Measurements from ENCODE around the gene COQ7. TPM values are rescaled to one million over a fixed set of nuclear protein-coding genes. Genes with fewer than 3 reads are reported as not detected.

The COQ7 gene
- total RNA-seq, 1 experiment from 2014 or later = 49.5 TPM

DNA sequence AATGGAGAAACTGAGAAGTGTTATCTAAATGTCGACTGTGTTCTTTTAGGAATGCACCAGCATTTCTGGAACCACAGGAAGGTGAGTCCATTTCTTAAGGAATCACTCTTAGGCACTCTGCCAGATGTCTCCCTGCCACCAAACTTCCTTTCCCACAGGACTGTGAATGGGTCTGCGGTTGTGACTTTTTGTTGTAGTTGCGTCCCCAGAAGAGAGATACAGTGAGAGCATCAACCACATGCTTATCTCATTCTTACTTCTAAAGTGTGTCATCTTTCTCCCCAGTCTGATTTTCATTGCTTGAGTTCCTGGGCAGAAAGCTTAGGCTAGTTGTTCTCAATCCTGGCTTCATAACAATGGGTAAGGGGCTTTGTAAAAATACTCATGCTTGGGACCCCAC, 59.8 kb downstream of the COQ7 start:
- in situ Hi-C loops (cut with HindIII; ENCODE audit: low pct_unique_long_range_greater_than_20kb, low sequenced_read_pairs) = no loop called here
- DNase-seq (ENCODE audit: low read depth) = no peak

DNA sequence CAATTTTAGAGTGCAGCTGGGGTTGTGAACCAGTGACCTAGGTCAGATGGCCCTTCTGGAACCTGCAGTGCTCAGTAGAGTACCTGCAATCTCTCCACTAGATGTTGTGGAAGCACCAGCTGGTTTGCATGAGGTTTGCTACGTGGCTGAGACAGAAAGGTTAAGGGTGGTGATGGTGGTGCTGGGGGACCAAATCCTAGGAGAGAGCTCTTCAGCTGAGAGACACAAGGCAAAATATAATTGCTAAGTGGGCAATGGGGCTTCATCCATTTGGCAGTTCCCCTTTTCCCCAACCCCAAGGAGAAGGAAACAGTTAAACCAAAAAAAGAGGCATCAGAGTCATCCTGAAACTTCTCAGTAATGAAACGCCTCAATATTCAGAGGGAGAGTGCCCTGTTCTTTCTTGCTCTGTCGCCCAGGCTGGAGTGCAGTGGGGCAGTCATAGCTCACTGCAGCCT, 60.3 kb downstream of the COQ7 start:
- no peak for DNase-seq (ENCODE audit: low read depth)
- in situ Hi-C loops (cut with HindIII; ENCODE audit: low pct_unique_long_range_greater_than_20kb, low sequenced_read_pairs) = no loop called here

DNA sequence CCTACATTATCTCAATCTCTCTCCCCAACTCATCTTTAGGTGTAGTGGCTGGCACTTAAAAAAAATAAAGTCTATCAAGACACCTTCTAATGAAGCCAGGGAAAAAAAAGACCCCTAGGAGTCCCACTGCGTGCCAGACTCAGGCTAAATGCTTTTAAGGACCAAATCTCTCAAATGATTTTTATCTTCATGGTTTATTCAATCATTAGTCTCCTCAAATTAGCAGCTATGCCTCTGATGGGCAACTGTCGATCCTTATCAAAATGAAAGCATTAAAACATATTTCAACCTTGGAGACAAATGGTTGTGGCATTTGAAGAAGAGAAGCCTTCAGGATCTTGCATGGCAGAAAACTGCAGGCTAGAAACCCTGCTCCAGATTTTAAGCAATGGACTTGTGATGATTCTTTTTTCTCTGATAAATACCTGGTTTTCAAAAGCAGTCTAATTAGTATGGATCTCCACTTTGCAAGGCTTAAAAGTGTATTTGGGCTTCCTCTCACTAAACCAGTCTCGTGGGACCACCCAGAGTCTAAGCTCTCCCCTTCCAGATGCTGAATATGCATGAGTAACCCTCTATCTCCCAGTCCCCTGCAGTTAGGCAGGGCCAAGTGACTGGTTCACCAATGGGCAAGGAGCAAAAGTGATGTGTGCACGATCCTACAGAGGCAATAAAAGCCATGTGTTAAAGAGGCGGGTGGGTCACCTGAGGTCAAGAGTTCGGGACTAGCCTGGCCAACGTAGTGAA, 61.2 kb downstream of the COQ7 start:
- no peak for DNase-seq (ENCODE audit: low read depth)
- in situ Hi-C loops (cut with HindIII; ENCODE audit: low pct_unique_long_range_greater_than_20kb, low sequenced_read_pairs) = no loop called here

Other genes starting within 250 kb of the COQ7 start
- gene SMG1, start 141.2 kb upstream of the COQ7 start, total RNA-seq (2014; rRNA removed; shearing (Covaris generic); ENCODE audit: low replicate concordance) = 16.4 and 35.6 TPM in 2 replicates
- gene TMC7, start 83.7 kb upstream of the COQ7 start, total RNA-seq (2014; rRNA removed; shearing (Covaris generic); ENCODE audit: low replicate concordance) = 1.6 and 8.7 TPM in 2 replicates
- 19.7 and 29.0 TPM in 2 replicates for gene ITPRIPL2, start 46.4 kb downstream of the COQ7 start, total RNA-seq (2014; rRNA removed; shearing (Covaris generic); ENCODE audit: low replicate concordance)
- gene SYT17, start 100.6 kb downstream of the COQ7 start, total RNA-seq (2014; rRNA removed; shearing (Covaris generic); ENCODE audit: low replicate concordance) = 9.9 and 15.1 TPM in 2 replicates
- not detected in 2 replicates for gene CLEC19A, start 218.1 kb downstream of the COQ7 start, total RNA-seq (2014; rRNA removed; shearing (Covaris generic); ENCODE audit: low replicate concordance)

All from Caki2 (cell line).